ENCODE measurements around the gene SYNJ2BP.
"Not testable (repeated sequence)": the region's sequence is repeated elsewhere in the genome, so short reads cannot be mapped to it uniquely, and the experiment has no call there.

Gene SYNJ2BP

GRCh38 chr14:70416725-70417349 lies at the start of gene SYNJ2BP:
TSS of gene SYNJ2BP (minus strand) at chr14:70417090. CDS start at chr14:70416963, 127 bp downstream.
- DNase-seq: peak; percentile 88

GRCh38 chr14:70454731-70455130 lies 37.8 kb upstream of the SYNJ2BP start:
- DNase-seq: no peak

GRCh38 chr14:70451874-70452273 lies 35.0 kb upstream of the SYNJ2BP start, which contains the start of gene ADAM21:
TSS of gene ADAM21 (plus strand) at chr14:70452174. CDS start at chr14:70457500, 5,326 bp downstream.
- no peak for DNase-seq

- no peak for DNase-seq
Measured at GRCh38 chr14:70448633-70449340, 31.9 kb upstream of the SYNJ2BP start.

DNA sequence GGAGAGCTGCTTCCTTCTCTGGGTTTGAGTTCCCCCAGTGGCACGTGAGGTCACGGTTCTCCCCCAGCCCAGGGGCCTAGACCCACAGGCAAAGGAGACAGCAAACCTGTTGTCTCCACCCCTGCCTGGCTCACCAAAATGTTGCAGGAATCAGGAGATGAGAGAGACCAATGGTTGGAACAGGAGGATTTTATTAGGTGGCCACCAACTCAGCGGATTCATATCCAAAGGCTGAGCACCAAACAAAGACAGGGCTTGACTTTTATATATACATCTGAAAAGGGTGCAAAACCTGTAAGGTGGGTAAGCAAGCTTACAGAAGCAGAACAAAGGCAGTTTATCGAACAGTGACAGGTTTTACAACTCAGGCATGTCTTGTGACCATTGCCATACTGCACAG lies 25.9 kb upstream of the SYNJ2BP start:
- no peak for DNase-seq

- DNase-seq: no peak
Measured at GRCh38 chr14:70441641-70442040, 24.8 kb upstream of the SYNJ2BP start.

DNA sequence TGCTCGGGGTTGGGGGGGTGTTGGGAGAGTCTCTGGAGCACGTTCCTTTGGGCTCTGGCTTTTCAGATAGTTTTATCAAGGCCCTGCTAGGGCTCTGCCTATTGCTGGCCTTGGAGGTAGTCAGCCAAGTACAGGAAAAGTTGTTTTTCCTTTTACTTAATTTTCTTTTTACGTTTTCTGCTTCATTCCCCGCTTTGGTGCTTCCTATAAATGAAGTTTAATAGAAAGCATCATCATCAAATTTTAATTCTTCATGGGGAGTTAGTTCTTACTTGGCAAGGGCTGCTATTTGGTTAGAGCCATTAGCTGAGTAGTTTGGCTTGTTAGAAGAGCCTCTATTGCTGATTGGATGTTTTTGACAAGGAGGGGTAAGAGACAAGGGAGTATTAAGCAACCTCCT lies 20.0 kb upstream of the SYNJ2BP start:
- no peak for DNase-seq

DNA sequence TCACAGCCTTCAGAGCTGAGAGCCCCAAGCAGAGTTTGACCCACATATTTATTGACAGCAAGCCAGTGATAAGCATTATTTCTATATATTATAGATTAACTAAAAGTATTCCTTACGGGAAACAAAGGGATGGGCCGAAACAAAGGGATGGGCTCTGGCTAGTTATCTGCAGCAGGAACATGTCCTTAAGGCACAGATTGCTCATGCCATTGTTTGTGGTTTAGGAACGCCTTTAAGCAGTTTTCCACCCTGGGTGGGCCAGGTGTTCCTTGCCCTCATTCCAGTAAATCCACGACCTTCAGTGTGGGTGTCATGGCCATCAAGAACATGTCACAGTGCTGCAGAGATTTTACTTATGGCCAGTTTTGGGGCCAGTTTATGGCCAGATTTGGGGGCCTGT lies 9.7 kb upstream of the SYNJ2BP start:
- DNase-seq: not testable (repeated sequence)

GRCh38 chr14:70425354-70425753 lies 8.5 kb upstream of the SYNJ2BP start:
- DNase-seq: peak; percentile 21

DNA sequence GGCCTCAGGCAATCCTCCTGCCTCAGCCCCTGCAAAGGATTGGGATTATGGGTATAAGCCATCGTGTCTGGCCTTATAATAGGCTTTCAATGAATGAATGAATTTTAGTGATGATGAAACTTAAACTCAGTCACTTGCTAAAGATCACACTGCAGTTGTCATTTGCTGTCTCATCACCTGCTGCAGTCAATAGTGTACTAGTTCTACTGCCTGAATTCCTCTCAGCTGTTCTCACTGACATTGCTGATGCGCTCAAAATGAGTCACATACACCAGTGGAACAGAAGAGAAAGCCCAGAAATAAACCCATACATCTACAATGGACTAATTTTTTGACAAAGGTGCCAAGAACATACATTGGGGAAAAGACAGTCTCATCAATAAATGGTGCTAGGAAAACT lies 5.6 kb upstream of the SYNJ2BP start:
- no peak for DNase-seq

DNA sequence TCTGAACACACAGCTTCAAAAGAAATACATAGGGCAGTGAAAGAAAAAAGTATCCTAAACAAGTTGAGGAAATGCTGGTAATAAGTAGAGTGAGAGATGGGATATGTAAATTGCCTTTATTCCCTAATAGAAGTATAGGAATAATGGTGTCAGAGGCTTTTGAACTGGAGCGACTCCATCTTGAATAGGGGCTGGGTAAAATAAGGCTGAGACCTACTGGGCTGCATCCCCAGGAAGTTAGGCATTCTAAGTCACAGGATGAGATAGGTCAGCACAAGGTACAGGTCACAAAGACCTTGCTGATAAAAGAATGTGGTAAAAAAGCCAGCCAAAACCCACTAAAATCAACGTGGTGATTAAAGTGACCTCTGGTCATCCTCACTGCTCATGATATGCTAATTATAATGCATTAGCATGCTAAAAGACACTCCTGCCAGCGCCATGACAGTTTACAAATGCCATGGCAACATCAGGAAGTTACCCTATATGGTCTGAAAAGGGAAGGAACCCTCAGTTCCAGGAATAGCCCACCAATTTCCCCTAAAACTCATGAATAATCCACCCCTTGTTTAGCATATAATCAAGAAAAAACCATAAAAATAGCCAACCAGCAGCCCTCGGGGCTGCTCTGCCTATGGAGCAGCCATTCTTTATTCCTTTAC lies 2.5 kb upstream of the SYNJ2BP start:
- DNase-seq: not testable (repeated sequence)

DNA sequence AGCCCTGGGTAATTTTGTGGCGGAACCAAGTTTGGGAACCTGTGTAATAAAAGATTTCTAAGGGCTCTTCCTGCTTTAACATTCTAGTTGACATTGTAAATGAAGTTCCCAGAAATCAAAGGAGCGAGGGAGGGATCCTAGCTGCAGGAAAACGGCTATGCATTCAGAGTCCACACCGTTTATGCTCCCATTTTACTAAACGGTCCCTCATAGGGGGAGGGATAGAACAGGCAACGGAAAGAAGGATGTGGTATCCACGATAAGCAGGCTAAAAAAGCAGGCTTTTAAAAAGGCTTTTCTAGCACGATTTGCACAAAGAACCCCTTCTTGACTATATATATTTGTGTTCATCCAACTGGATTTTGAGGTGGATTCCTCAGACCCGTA lies 559 bp downstream of the SYNJ2BP start:
- DNase-seq: peak; percentile 53

GRCh38 chr14:70415788-70416187 lies 1.1 kb downstream of the SYNJ2BP start:
- no peak for DNase-seq

- no peak for DNase-seq
Measured at GRCh38 chr14:70407621-70408020, 9.3 kb downstream of the SYNJ2BP start.

GRCh38 chr14:70406216-70406615 lies 10.7 kb downstream of the SYNJ2BP start:
- DNase-seq: not testable (repeated sequence)

DNA sequence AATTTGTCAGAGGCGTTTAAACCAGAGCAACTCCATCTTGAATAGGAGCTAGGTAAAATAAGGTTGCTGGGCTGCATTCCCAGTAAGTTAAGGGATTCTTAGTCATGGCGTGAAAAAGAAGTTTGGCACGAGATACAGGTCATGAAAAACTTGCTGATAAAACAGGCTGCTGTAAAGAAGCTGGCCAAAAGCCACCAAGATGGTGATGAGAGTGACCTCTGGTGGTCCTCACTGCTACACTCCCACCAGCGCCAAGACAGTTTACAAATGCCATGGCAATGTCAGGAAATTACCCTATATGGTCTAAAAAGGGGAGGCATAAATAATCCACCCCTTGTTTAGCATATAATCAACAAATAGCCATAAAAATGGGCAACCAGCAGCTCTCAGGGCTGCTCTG lies 13.6 kb downstream of the SYNJ2BP start:
- not testable (repeated sequence) for DNase-seq

DNA sequence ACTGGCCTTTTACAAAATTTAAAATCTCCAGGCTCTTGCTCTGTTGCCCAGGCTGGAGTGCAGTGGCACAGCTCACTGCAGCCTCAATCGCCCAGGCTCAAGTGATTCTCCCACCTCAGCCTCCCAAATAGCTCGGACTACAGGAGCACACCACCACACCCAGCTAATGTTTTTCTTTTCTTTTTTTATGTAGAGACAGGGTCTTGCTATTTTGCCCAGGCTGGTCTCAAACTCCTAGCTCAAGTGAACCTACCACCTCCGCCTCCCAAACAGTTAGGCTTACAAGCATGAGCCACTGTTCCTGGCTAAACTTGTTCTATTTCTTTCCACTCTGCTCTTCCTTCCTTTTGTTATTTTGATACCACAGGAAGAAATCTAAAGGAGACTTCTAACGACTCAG lies 15.2 kb downstream of the SYNJ2BP start:
- DNase-seq: no peak

GRCh38 chr14:70398706-70399431 lies 18.0 kb downstream of the SYNJ2BP start:
- DNase-seq: no peak

- no peak for DNase-seq
Measured at GRCh38 chr14:70398280-70398679, 18.6 kb downstream of the SYNJ2BP start.

DNA sequence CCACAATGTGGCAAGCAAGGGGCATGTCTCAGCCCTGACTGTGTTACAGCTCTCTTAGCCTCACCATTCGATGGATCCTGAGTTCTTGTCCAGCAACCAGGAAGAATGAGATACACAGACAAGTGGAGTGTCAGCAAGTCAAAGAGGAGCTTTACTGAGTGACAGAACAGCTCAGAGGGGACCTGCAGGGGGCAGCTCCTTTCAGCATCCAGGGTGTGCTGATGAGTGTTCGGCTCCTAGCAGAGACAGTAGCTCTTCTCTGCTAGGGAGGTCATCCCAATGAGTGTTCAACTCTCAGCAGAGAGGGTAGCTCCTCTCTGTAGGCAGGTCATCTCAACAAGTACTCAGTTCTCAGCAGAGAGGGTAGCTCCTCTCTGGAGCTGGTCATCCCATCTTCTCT lies 19.1 kb downstream of the SYNJ2BP start:
- no peak for DNase-seq

- no peak for DNase-seq
Measured at GRCh38 chr14:70394674-70395306, 22.1 kb downstream of the SYNJ2BP start.

DNA sequence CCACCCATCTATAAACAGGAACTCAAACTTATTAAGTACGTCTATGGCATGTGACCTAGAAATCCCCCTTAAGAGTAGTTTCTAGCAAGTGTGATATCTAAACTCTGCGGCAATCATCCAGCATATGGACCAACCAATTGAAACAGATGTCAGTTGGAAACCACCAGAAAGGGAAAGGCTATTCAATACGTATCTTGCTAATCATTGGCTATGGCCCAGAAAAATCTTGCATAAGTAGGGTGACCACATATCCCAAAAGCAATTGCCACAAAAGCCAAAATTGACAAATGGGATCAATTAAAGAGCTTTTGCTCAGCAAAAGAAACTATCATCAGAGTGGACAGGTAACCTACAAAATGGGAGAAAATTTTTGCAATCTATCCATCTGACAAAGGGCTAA lies 24.2 kb downstream of the SYNJ2BP start:
- no peak for DNase-seq

All from NCI-H1105 treated with DMSO at 0.1 percent for 48 hours (cell line).